H1 (cell line): ENCODE data around the gene CDS2.

Experiments used
- POLR2A ChIP-seq, 2 experiments: IDR thresholded peaks; 1 replicate in 1 of 2; 2 replicates in 1 of 2; pipeline ENCODE4 v1.6.1; 2011; ENCODE audit warnings: low read depth in 2 of 2, low read length in 2 of 2, mild to moderate bottlenecking in 2 of 2; ENCODE audit errors: control extremely low read depth in 1 of 2
- RAD21 ChIP-seq, 2 experiments: IDR thresholded peaks in 1 of 2; conservative IDR thresholded peaks in 1 of 2; 2 replicates each; pipeline ENCODE4 v1.6.1; 2011; ENCODE audit warnings: low read depth in 2 of 2, low read length in 2 of 2, improper control_type of control experiment in 1 of 2, inconsistent platforms in 1 of 2, mild to moderate bottlenecking in 1 of 2, moderate library complexity in 1 of 2
- TBP ChIP-seq: IDR thresholded peaks from 2 replicates; pipeline ENCODE4 v1.6.1; 2011; ENCODE audit warnings: low read depth, low read length, improper control_type of control experiment
- TF ChIP-seq, protein P1 (sequence below), 3 experiments: IDR thresholded peaks; 1 replicate in 2 of 3; 2 replicates in 1 of 3; pipeline versions ENCODE4 v1.5.1 to v1.6.1; 2011; ENCODE audit warnings: low read length in 3 of 3, mild to moderate bottlenecking in 3 of 3, inconsistent platforms in 2 of 3, low read depth in 1 of 3, moderate library complexity in 1 of 3; ENCODE audit not compliant: insufficient read depth in 1 of 3; ENCODE audit errors: control extremely low read depth in 1 of 3
- TF ChIP-seq, protein P2 (sequence below): IDR thresholded peaks from 2 replicates; pipeline ENCODE4 v1.6.1; 2012; ENCODE audit warnings: inconsistent platforms

DNA sequence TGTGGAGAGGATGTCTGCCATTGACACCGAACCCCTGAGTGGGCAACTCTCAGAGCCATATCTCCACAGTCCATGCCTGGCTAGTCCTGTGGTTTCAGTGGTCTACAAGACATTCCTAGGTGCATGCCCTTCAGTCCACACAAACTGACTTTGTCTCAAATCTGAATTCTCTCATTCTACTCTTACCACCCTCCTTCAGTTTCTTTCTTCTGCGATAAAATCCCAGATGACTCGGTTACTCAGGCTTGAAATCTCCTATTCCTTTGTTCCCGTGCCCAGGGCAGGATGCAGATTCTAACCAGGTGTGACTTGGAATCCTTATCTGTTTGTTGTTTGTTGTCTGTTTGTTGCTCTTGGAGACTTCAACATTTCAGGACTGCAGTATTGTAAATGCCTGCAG is 9.3 kb downstream of the CDS2 start:
- TF ChIP-seq, protein P1, sequence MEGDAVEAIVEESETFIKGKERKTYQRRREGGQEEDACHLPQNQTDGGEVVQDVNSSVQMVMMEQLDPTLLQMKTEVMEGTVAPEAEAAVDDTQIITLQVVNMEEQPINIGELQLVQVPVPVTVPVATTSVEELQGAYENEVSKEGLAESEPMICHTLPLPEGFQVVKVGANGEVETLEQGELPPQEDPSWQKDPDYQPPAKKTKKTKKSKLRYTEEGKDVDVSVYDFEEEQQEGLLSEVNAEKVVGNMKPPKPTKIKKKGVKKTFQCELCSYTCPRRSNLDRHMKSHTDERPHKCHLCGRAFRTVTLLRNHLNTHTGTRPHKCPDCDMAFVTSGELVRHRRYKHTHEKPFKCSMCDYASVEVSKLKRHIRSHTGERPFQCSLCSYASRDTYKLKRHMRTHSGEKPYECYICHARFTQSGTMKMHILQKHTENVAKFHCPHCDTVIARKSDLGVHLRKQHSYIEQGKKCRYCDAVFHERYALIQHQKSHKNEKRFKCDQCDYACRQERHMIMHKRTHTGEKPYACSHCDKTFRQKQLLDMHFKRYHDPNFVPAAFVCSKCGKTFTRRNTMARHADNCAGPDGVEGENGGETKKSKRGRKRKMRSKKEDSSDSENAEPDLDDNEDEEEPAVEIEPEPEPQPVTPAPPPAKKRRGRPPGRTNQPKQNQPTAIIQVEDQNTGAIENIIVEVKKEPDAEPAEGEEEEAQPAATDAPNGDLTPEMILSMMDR (IDR thresholded peaks at IDR 0.05; ENCODE audit: control extremely low read depth in 1 of 3, insufficient read depth in 1 of 3, low read depth in 1 of 3, low read length in 3 of 3): no peak
- TF ChIP-seq RAD21 (IDR thresholded peaks at IDR 0.05 in 1 of 2, conservative IDR thresholded peaks at IDR 0.05 in 1 of 2; ENCODE audit: low read depth in 2 of 2, low read length in 2 of 2) (no peak), POLR2A (IDR thresholded peaks at IDR 0.05; ENCODE audit: control extremely low read depth in 1 of 2, low read depth in 2 of 2, low read length in 2 of 2) (no peak), TBP (no peak)
- TF ChIP-seq, protein P2, sequence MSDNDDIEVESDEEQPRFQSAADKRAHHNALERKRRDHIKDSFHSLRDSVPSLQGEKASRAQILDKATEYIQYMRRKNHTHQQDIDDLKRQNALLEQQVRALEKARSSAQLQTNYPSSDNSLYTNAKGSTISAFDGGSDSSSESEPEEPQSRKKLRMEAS: no peak
